GM12878 (cell line): ENCODE measurements around the gene TMEM259. TPM values are rescaled to one million over a fixed set of nuclear protein-coding genes. Genes with fewer than 3 reads are reported as not detected.

Experiments used
- ATAC-seq: fragments of 200-7000 bp; cut with Tn5 transposase; 3 replicates; pipeline ENCODE4 v1.9.1; 2020; ENCODE audit warnings: mild to moderate bottlenecking, moderate library complexity
- BruUV-seq: library from RNA; stranded (reverse); fragments of 400-500 nt; replicated peaks from 2 replicates; lab custom pipeline; 2021; lab: Mats Ljungman, UMichigan
- CTCF ChIA-PET: fragments of 300-600 bp; sonication (Branson Sonifier 250); formaldehyde crosslinking; extraction: SDS; loops from one replicate; lab custom pipeline; 2021; ENCODE audit warnings: inconsistent platforms; lab: Yijun Ruan, JAX
- POLR2A ChIA-PET: fragments of 350-600 bp; formaldehyde crosslinking; extraction: SDS; loops from one replicate; lab custom pipeline; 2021; ENCODE audit warnings: inconsistent platforms; lab: Charles Lee
- RAD21 ChIA-PET: fragments of 300-600 bp; sonication (Branson Sonifier 250); formaldehyde crosslinking; loops from one replicate; lab custom pipeline; 2023; ENCODE audit warnings: antibody characterized with exemption; ENCODE audit not compliant: unreplicated experiment; lab: Charles Lee
- SMC1A ChIA-PET: fragments of 300-600 bp; sonication (Branson Sonifier 250); formaldehyde crosslinking; loops from one replicate; lab custom pipeline; 2023; ENCODE audit not compliant: unreplicated experiment, uncharacterized antibody; lab: Charles Lee
- DNase-seq: peaks from one replicate; pipeline ENCODE4 v3.0.0-alpha.2; 2011; ENCODE audit warnings: low read depth, low spot score
- FAIRE-seq: peaks from 3 replicates; lab custom pipeline; 2011; peaks lifted over from hg19 to GRCh38; lab: Jason Lieb, UNC
- H2AFZ ChIP-seq: 2 replicates; pipeline ENCODE4 v1.6.0; 2011; ENCODE audit warnings: low read depth, low read length, control low read depth; ENCODE audit not compliant: control insufficient read depth
- H3K27ac ChIP-seq: 2 replicates; pipeline ENCODE4 v1.5.1; 2011; ENCODE audit warnings: control low read depth; ENCODE audit not compliant: control insufficient read depth, insufficient read depth
- H3K27me3 ChIP-seq, 2 experiments: replicated peaks in 1 of 2; 2 replicates each; pipeline versions ENCODE4 v1.6.0 to v1.6.1; 2011; ENCODE audit warnings: low read length in 1 of 2; ENCODE audit not compliant: control insufficient read depth in 2 of 2, insufficient read depth in 2 of 2
- H3K36me3 ChIP-seq, 2 experiments: 2 replicates each; pipeline ENCODE4 v1.5.1; 2011; ENCODE audit warnings: low read length in 1 of 2; ENCODE audit not compliant: control insufficient read depth in 2 of 2, insufficient read depth in 2 of 2
- H3K4me1 ChIP-seq: 2 replicates; pipeline ENCODE4 v1.6.1; 2011; ENCODE audit warnings: mild to moderate bottlenecking, low read length, moderate library complexity, mixed read lengths; ENCODE audit not compliant: control insufficient read depth, insufficient read depth
- H3K4me2 ChIP-seq: 2 replicates; pipeline ENCODE4 v1.6.0; 2011; ENCODE audit warnings: control low read depth; ENCODE audit not compliant: control insufficient read depth, insufficient read depth
- H3K4me3 ChIP-seq: fragments of 200-600 bp; sonication (generic); 2 replicates; pipeline ENCODE4 v1.5.1; 2016
- H3K79me2 ChIP-seq: 2 replicates; pipeline ENCODE4 v1.6.0; 2011; ENCODE audit warnings: low read length; ENCODE audit not compliant: control insufficient read depth, insufficient read depth
- H3K9ac ChIP-seq: 2 replicates; pipeline ENCODE4 v1.8.0; 2011; ENCODE audit warnings: low read length, control low read depth, mixed read lengths; ENCODE audit not compliant: control insufficient read depth, insufficient read depth
- H3K9me3 ChIP-seq: replicated peaks from 3 replicates; pipeline ENCODE4 v1.5.1; 2011; ENCODE audit warnings: mild to moderate bottlenecking, low read length; ENCODE audit not compliant: control insufficient read depth, insufficient read depth
- H4K20me1 ChIP-seq: 2 replicates; pipeline ENCODE4 v1.6.0; 2011; ENCODE audit not compliant: control insufficient read depth, insufficient read depth
- NBN ChIP-seq: fragments of 450-650 bp; IDR thresholded peaks from 2 replicates; pipeline ENCODE4 v1.6.1; 2016
- POLR2A ChIP-seq: IDR thresholded peaks from 2 replicates; pipeline ENCODE4 v1.6.1; 2011; ENCODE audit warnings: low read depth, mild to moderate bottlenecking, low read length
- SPI1 ChIP-seq: IDR thresholded peaks from 2 replicates; pipeline ENCODE4 v1.6.1; 2011; ENCODE audit warnings: low read depth, mild to moderate bottlenecking, low read length, moderate library complexity, borderline replicate concordance; ENCODE audit not compliant: insufficient read depth
- TAF1 ChIP-seq: IDR thresholded peaks from 2 replicates; pipeline ENCODE4 v1.6.1; 2011; ENCODE audit warnings: mild to moderate bottlenecking, low read depth, low read length, borderline replicate concordance
- WRNIP1 ChIP-seq: IDR thresholded peaks from 2 replicates; pipeline ENCODE4 v1.6.1; 2011; ENCODE audit warnings: low read depth, low read length, improper control_type of control experiment, borderline replicate concordance
- ZNF384 ChIP-seq: IDR thresholded peaks from 2 replicates; pipeline ENCODE4 v1.6.1; 2012; ENCODE audit warnings: low read depth, mild to moderate bottlenecking, low read length, improper control_type of control experiment, borderline replicate concordance
- WGBS: methylation state at CpG from one replicate; pipeline ENCODE4 v1.1.6; 2016; ENCODE audit warnings: low lambda C conversion rate; ENCODE audit not compliant: insufficient replicate concordance, insufficient coverage; ENCODE audit errors: missing lambda C conversion rate; 5-methylcytosine and 5-hydroxymethylcytosine counted together
- in situ Hi-C: fragments of 300-500 bp; cut with MboI; formaldehyde crosslinking; loops from 9 replicates; pipeline ENCODE4 v1.14.3; 2018; ENCODE audit warnings: mixed read lengths
- intact Hi-C: fragments of 100-400 bp; cut with micrococcal nuclease; formaldehyde crosslinking; loops from one replicate; pipeline ENCODE4 v1.14.2; 2022; ENCODE audit not compliant: unreplicated experiment
- polyA plus RNA-seq, 11 experiments: library from polyadenylated mRNA; depleted of rRNA in 4 of 11; unstranded in 6 of 11; stranded (reverse) in 5 of 11; fragments of >200 nt; fragmentation: Nextera tagmentation in 4 of 11; fragmentation: Illumina TruSeq in 1 of 11; extraction: Ambion mirVana in 4 of 11; extraction: Trizol in 1 of 11; gene quantifications; 1 replicate in 1 of 11; 2 replicates in 10 of 11; pipeline versions ENCODE4 v1.2.1 to v1.2.3, GENCODE V29; 2011 to 2016; ENCODE audit warnings: inconsistent platforms in 2 of 11, missing spikeins in 2 of 11, low read depth in 1 of 11
- total RNA-seq, 4 experiments: library from RNA; depleted of rRNA in 3 of 4; stranded (reverse); fragments of >200 nt in 3 of 4; fragmentation: Illumina TruSeq in 1 of 4; extraction: Trizol in 1 of 4; gene quantifications; 2 replicates each; pipeline versions ENCODE4 v1.2.1 to v1.2.3, GENCODE V29; 2013 to 2021

The TMEM259 gene
- total and polyA plus RNA-seq, 10 of the 15 experiments (the other 5 are each of a cell fraction or from before 2014, with no cell fraction given), result 0.43 to 184 (median 62.0) TPM

- no peak for DNase-seq
- Histone ChIP-seq H4K20me1 (peaks cover 3% of the 10 kb centered on the region; the same call in 1 of the 2 replicates), H3K36me3 (peaks cover 17 to 53% of the 10 kb centered on the region in 2 experiments), H3K9ac (no peak overlapping the region), H3K9me3 (peaks cover 2% of the 10 kb centered on the region; the same call in 1 of the 3 replicates), H3K4me1 (no peaks in the 10 kb centered on the region), H3K27ac (no peak overlapping the region), H2AFZ (no peak overlapping the region), H3K27me3 (no peaks in the 10 kb centered on the region), H3K4me3 (no peak overlapping the region), H3K4me2 (no peak overlapping the region), H3K79me2 (no peaks in the 10 kb centered on the region)
- FAIRE-seq, result no peak
- TF ChIP-seq WRNIP1 (no peak), TAF1 (no peak), ZNF384 (no peak), NBN (no peak)
- BruUV-seq, result no TSS peak
- intact Hi-C loops, result no loop called here
- CTCF ChIA-PET, result interaction anchor here (0.7 kb wide), 1 partner anchor 30 kb away, joined by 3 read pairs; no protein-coding TSS in a partner anchor
- RAD21 ChIA-PET, result no interaction called here
- POLR2A ChIA-PET, result no interaction called here
- in situ Hi-C loops, result no loop called here
- WGBS, result 79% methylated on average over 13 of the region's 14 CpGs
- SMC1A ChIA-PET, result no interaction called here
- no peak for ATAC-seq
These were observed 58.9 kb downstream of the TMEM259 start for GRCh38 chr19:961866-962620.

GRCh38 chr19:960601-960938, 60.4 kb downstream of the TMEM259 start:
- H3K79me2 ChIP-seq, result peaks cover 7% of the 10 kb centered on the region
- H2AFZ ChIP-seq, result no peak overlapping the region
- SMC1A ChIA-PET, result no interaction called here
- H3K4me1 ChIP-seq, result peaks cover 1% of the 10 kb centered on the region; the same call in 1 of the 2 replicates
- no peak overlapping the region for H3K27ac ChIP-seq
- no peak overlapping the region for H3K4me2 ChIP-seq
- peaks cover 2% of the 10 kb centered on the region; the same call in 1 of the 3 replicates for H3K9me3 ChIP-seq
- POLR2A ChIA-PET, result no interaction called here
- ATAC-seq (no peak), FAIRE-seq (no peak), DNase-seq (no peak)
- TF ChIP-seq SPI1 (no peak), POLR2A (peak; percentile 42)
- 83% methylated on average over 8 of the region's 8 CpGs for WGBS
- H3K9ac ChIP-seq, result no peak overlapping the region
- H3K27me3 ChIP-seq, result no peaks in the 10 kb centered on the region
- in situ Hi-C loops (no loop called here), intact Hi-C loops (no loop called here)
- peaks cover 3% of the 10 kb centered on the region; the same call in 1 of the 2 replicates for H4K20me1 ChIP-seq
- no peak overlapping the region for H3K4me3 ChIP-seq
- CTCF ChIA-PET, result no interaction called here
- no TSS peak for BruUV-seq
- H3K36me3 ChIP-seq, result peaks cover 17 to 52% of the 10 kb centered on the region in 2 experiments
- RAD21 ChIA-PET, result no interaction called here
